ENCODE data around the gene DPP6. TPM values are rescaled to one million over a fixed set of nuclear protein-coding genes. Genes with fewer than 3 reads are reported as not detected.

DPP6 gene
- total and polyA plus RNA-seq, 9 of the 15 experiments (the other 6 are each of a cell fraction or from before 2014, with no cell fraction given), result not detected

DNA sequence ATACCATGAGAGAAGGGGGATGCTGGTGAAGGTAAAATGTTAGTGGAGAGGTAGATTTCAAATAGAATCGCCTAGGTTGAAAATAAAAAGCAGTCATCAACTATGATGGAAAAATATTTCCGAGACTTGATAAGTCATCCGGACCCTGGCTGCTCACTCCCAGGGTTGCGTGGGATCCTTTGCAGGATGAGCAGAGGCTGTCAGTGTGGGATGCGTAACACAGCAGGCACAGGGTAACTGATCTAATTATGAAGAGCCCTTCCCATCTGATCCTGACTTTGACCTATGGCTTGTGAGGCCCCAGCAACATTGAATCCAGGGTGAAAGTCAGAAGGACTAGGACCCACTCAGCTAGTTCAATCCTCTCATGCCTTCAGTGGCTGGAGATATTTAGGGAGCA is 236.9 kb downstream of the DPP6 start (continued):
- TF ChIP-seq, protein P1, sequence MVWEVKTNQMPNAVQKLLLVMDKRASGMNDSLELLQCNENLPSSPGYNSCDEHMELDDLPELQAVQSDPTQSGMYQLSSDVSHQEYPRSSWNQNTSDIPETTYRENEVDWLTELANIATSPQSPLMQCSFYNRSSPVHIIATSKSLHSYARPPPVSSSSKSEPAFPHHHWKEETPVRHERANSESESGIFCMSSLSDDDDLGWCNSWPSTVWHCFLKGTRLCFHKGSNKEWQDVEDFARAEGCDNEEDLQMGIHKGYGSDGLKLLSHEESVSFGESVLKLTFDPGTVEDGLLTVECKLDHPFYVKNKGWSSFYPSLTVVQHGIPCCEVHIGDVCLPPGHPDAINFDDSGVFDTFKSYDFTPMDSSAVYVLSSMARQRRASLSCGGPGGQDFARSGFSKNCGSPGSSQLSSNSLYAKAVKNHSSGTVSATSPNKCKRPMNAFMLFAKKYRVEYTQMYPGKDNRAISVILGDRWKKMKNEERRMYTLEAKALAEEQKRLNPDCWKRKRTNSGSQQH (CRISPR knock-in tag; IDR thresholded peaks at IDR 0.05), result no peak

DNA sequence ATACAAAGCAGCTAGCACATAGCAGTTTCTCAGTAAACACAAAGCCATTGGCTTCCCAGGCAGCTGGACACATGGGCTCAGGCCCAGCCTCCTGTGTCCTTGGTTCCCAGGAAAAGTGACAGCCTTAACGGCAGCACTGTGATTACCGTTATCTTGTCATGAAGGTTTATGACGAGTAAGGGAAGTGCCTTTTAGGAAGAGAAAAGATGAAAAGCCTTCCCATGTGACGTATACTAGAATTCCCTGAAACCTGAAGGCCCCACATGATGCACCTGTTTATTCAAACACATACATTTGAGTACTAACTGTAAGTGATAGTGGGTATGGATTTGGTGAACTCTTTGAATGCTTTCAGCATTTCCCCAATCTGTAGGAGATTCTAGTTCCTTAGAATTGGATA is 244.2 kb downstream of the DPP6 start:
- intact Hi-C loops (cut with micrococcal nuclease) (no loop called here), in situ Hi-C loops (cut with MboI) (no loop called here)
- Histone ChIP-seq H3K79me2 (ENCODE audit: control insufficient read depth, insufficient read depth, low read length) (no peaks in the 10 kb centered on the region), H3K9me1 (ENCODE audit: control insufficient read depth, insufficient read depth, low read length) (no peaks in the 10 kb centered on the region), H3K4me2 (ENCODE audit: insufficient read depth, low read length) (no peak overlapping the region), H3K9ac (ENCODE audit: insufficient read depth in 1 of 2, low read depth in 2 of 2, low read length in 2 of 2) (no peak overlapping the region), H3K4me1 (replicated peaks in 1 of 2; ENCODE audit: control insufficient read depth in 2 of 2, insufficient read depth in 2 of 2, low read length in 2 of 2) (no peaks in the 10 kb centered on the region), H3K27ac (ENCODE audit: extremely low read depth, low read depth, low read length) (no peak overlapping the region), H4K20me1 (replicated peaks; ENCODE audit: control insufficient read depth, insufficient read depth, low read length) (0 out of 2 replicates have a peak, but pooled peaks cover 3% of the 10 kb centered on the region), H3K9me3 (replicated peaks; ENCODE audit: control insufficient read depth, insufficient read depth, low read depth, low read length) (no peaks in the 10 kb centered on the region), H3K4me3 (no peak overlapping the region), H3K36me3 (ENCODE audit: control insufficient read depth, insufficient read depth, low read length) (no peaks in the 10 kb centered on the region), H3K27me3 (ENCODE audit: control insufficient read depth in 2 of 2, insufficient read depth in 2 of 2, low read length in 2 of 2) (peaks cover 14 to 35% of the 10 kb centered on the region in 2 experiments; a peak in 4 of 5 replicates), H2AFZ (ENCODE audit: low read depth, low read length) (no peak overlapping the region)
- ChIA-PET CTCF (ENCODE audit: low intra/inter-chr PET ratio) (no interaction called here), POLR2A (no interaction called here)
- ATAC-seq (no peak), FAIRE-seq (no peak), DNase-seq (ENCODE audit: extremely low read depth in 1 of 4, low spot score in 3 of 4) (no peak)
- 0% methylated on average over 4 of the region's 4 CpGs for WGBS (ENCODE audit: insufficient coverage, low coverage, missing lambda C conversion rate)
- no TSS peak for BruUV-seq (replicated peaks)
- TF ChIP-seq STAT5A (IDR thresholded peaks at IDR 0.05; ENCODE audit: borderline replicate concordance, low read length) (no peak), SRSF7 (optimal IDR thresholded peaks at IDR 0.05; ENCODE audit: low read depth, low read length) (no peak), ZKSCAN8 (CRISPR knock-in tag; IDR thresholded peaks at IDR 0.05) (no peak), NCOA2 (IDR thresholded peaks at IDR 0.05; ENCODE audit: partially characterized antibody in 2 of 2) (no peak), SUPT5H (IDR thresholded peaks at IDR 0.05) (no peak)
- TF ChIP-seq, protein P2, sequence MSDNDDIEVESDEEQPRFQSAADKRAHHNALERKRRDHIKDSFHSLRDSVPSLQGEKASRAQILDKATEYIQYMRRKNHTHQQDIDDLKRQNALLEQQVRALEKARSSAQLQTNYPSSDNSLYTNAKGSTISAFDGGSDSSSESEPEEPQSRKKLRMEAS (CRISPR knock-in tag; IDR thresholded peaks at IDR 0.05), result no peak
- TF ChIP-seq, protein P3, sequence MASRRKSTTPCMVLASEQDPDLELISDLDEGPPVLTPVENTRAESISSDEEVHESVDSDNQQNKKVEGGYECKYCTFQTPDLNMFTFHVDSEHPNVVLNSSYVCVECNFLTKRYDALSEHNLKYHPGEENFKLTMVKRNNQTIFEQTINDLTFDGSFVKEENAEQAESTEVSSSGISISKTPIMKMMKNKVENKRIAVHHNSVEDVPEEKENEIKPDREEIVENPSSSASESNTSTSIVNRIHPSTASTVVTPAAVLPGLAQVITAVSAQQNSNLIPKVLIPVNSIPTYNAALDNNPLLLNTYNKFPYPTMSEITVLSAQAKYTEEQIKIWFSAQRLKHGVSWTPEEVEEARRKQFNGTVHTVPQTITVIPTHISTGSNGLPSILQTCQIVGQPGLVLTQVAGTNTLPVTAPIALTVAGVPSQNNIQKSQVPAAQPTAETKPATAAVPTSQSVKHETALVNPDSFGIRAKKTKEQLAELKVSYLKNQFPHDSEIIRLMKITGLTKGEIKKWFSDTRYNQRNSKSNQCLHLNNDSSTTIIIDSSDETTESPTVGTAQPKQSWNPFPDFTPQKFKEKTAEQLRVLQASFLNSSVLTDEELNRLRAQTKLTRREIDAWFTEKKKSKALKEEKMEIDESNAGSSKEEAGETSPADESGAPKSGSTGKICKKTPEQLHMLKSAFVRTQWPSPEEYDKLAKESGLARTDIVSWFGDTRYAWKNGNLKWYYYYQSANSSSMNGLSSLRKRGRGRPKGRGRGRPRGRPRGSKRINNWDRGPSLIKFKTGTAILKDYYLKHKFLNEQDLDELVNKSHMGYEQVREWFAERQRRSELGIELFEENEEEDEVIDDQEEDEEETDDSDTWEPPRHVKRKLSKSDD (conservative IDR thresholded peaks at IDR 0.05; ENCODE audit: low read length), result no peak
- TF ChIP-seq, protein P4, sequence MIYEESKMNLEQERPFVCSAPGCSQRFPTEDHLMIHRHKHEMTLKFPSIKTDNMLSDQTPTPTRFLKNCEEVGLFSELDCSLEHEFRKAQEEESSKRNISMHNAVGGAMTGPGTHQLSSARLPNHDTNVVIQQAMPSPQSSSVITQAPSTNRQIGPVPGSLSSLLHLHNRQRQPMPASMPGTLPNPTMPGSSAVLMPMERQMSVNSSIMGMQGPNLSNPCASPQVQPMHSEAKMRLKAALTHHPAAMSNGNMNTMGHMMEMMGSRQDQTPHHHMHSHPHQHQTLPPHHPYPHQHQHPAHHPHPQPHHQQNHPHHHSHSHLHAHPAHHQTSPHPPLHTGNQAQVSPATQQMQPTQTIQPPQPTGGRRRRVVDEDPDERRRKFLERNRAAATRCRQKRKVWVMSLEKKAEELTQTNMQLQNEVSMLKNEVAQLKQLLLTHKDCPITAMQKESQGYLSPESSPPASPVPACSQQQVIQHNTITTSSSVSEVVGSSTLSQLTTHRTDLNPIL (CRISPR knock-in tag; IDR thresholded peaks at IDR 0.05), result no peak
- TF ChIP-seq, protein P5, sequence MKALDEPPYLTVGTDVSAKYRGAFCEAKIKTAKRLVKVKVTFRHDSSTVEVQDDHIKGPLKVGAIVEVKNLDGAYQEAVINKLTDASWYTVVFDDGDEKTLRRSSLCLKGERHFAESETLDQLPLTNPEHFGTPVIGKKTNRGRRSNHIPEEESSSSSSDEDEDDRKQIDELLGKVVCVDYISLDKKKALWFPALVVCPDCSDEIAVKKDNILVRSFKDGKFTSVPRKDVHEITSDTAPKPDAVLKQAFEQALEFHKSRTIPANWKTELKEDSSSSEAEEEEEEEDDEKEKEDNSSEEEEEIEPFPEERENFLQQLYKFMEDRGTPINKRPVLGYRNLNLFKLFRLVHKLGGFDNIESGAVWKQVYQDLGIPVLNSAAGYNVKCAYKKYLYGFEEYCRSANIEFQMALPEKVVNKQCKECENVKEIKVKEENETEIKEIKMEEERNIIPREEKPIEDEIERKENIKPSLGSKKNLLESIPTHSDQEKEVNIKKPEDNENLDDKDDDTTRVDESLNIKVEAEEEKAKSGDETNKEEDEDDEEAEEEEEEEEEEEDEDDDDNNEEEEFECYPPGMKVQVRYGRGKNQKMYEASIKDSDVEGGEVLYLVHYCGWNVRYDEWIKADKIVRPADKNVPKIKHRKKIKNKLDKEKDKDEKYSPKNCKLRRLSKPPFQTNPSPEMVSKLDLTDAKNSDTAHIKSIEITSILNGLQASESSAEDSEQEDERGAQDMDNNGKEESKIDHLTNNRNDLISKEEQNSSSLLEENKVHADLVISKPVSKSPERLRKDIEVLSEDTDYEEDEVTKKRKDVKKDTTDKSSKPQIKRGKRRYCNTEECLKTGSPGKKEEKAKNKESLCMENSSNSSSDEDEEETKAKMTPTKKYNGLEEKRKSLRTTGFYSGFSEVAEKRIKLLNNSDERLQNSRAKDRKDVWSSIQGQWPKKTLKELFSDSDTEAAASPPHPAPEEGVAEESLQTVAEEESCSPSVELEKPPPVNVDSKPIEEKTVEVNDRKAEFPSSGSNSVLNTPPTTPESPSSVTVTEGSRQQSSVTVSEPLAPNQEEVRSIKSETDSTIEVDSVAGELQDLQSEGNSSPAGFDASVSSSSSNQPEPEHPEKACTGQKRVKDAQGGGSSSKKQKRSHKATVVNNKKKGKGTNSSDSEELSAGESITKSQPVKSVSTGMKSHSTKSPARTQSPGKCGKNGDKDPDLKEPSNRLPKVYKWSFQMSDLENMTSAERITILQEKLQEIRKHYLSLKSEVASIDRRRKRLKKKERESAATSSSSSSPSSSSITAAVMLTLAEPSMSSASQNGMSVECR (CRISPR knock-in tag; IDR thresholded peaks at IDR 0.05), result no peak
